WTC11 (cell line): ENCODE results near the gene ADRB2.

Source experiments
- ATF3 ChIP-seq: sonication (generic); formaldehyde crosslinking; conservative IDR thresholded peaks from 2 replicates; pipeline ENCODE4 v1.8.1; 2022; ENCODE audit warnings: mild to moderate bottlenecking, missing genetic modification reagents
- CTCF ChIP-seq: fragments of 200-600 bp; IDR thresholded peaks from 2 replicates; pipeline ENCODE4 v1.8.0; 2022; ENCODE audit warnings: antibody characterized with exemption
- GRHL2 ChIP-seq: fragments of 250-450 bp; sonication (Bioruptor Pico); IDR thresholded peaks from 2 replicates; pipeline ENCODE4 v1.8.0; 2022; ENCODE audit warnings: mild to moderate bottlenecking, moderate library complexity; ENCODE audit not compliant: insufficient replicate concordance, severe bottlenecking
- GTF2I ChIP-seq: fragments of 250-450 bp; sonication (Bioruptor Pico); conservative IDR thresholded peaks from 2 replicates; pipeline ENCODE4 v1.4.0; 2021; ENCODE audit warnings: mild to moderate bottlenecking
- IRF1 ChIP-seq: sonication (generic); formaldehyde crosslinking; IDR thresholded peaks from 2 replicates; pipeline ENCODE4 v1.8.0; 2023; ENCODE audit warnings: missing genetic modification reagents
- MLX ChIP-seq: sonication (generic); formaldehyde crosslinking; IDR thresholded peaks from 2 replicates; pipeline ENCODE4 v1.8.1; 2023; ENCODE audit warnings: mild to moderate bottlenecking, missing genetic modification reagents, moderate library complexity
- NR1H2 ChIP-seq: sonication (generic); formaldehyde crosslinking; IDR thresholded peaks from 2 replicates; pipeline ENCODE4 v1.9.0; 2021; ENCODE audit warnings: mild to moderate bottlenecking, moderate library complexity, missing genetic modification reagents
- NR2C2 ChIP-seq: sonication (generic); formaldehyde crosslinking; IDR thresholded peaks from 2 replicates; pipeline ENCODE4 v1.8.0; 2022; ENCODE audit warnings: mild to moderate bottlenecking, missing genetic modification reagents
- NR3C1 ChIP-seq: sonication (generic); formaldehyde crosslinking; conservative IDR thresholded peaks from 2 replicates; pipeline ENCODE4 v1.8.1; 2023; ENCODE audit warnings: low read depth, mild to moderate bottlenecking, missing genetic modification reagents
- PRDM15 ChIP-seq: sonication (generic); formaldehyde crosslinking; IDR thresholded peaks from 2 replicates; pipeline ENCODE4 v1.8.0; 2022; ENCODE audit warnings: missing genetic modification reagents
- TCF7 ChIP-seq: sonication (generic); formaldehyde crosslinking; IDR thresholded peaks from 2 replicates; pipeline ENCODE4 v1.8.0; 2022; ENCODE audit warnings: mild to moderate bottlenecking, low read depth, missing genetic modification reagents, moderate library complexity
- ZSCAN18 ChIP-seq: fragments of 250-450 bp; sonication (Bioruptor Pico); IDR thresholded peaks from 2 replicates; pipeline ENCODE4 v2.1.2; 2022; ENCODE audit warnings: mild to moderate bottlenecking, moderate library complexity

GRCh38 chr5:148820461-148821395 lies 5.7 kb upstream of the ADRB2 start:
- TF ChIP-seq CTCF (no peak), NR3C1 (CRISPR knock-in tag) (no peak), GRHL2 (CRISPR knock-in tag) (no peak), NR1H2 (no peak), IRF1 (CRISPR knock-in tag) (no peak), ZSCAN18 (CRISPR knock-in tag) (no peak), PRDM15 (no peak), TCF7 (CRISPR knock-in tag) (no peak), NR2C2 (CRISPR knock-in tag) (no peak), ATF3 (CRISPR knock-in tag) (no peak), GTF2I (CRISPR knock-in tag) (no peak), MLX (CRISPR knock-in tag) (no peak)
